A549 (cell line): ENCODE data around the gene PKD1. TPM values are rescaled to one million over a fixed set of nuclear protein-coding genes. Genes with fewer than 3 reads are reported as not detected.

Experiments used
- ATAC-seq, 2 experiments: fragments of 200-7000 bp in 1 of 2; fragments of >200 bp in 1 of 2; cut with Nextera tagmentation in 1 of 2; cut with Tn5 transposase in 1 of 2; 3 replicates each; pipeline versions ENCODE4 v1.8.0 to v1.9.1; 2018 to 2020; ENCODE audit warnings: mild to moderate bottlenecking in 1 of 2, moderate library complexity in 1 of 2
- CTCF ChIA-PET: fragments of 300-600 bp; sonication (Branson Sonifier 250); formaldehyde crosslinking; extraction: SDS; loops from one replicate; lab custom pipeline; 2021; ENCODE audit warnings: antibody characterized with exemption, inconsistent platforms; lab: Yijun Ruan, JAX
- POLR2A ChIA-PET: fragments of 350-600 bp; formaldehyde crosslinking; extraction: SDS; loops from one replicate; lab custom pipeline; 2021; ENCODE audit warnings: antibody characterized with exemption, inconsistent platforms; lab: Yijun Ruan, JAX
- DNase-seq, 2 experiments: peaks; one replicate each; pipeline versions ENCODE4 v3.0.0 to v3.0.0-alpha.2; 2011 to 2016; ENCODE audit warnings: low read depth in 1 of 2, low spot score in 1 of 2
- FAIRE-seq: peaks from 2 replicates; lab custom pipeline; 2011; peaks lifted over from hg19 to GRCh38; lab: Jason Lieb, UNC
- H3K27ac ChIP-seq, 2 experiments: fragments of >200 bp; sonication (Bioruptor Twin); formaldehyde crosslinking; 3 replicates each; pipeline ENCODE4 v1.5.1; 2016 to 2017
- H3K4me1 ChIP-seq: fragments of >200 bp; sonication (Bioruptor Twin); formaldehyde crosslinking; 3 replicates; pipeline ENCODE4 v1.6.1; 2016
- H3K4me2 ChIP-seq: fragments of >200 bp; sonication (Bioruptor Twin); formaldehyde crosslinking; 3 replicates; pipeline ENCODE4 v1.6.1; 2016
- H3K4me3 ChIP-seq: fragments of >200 bp; sonication (Bioruptor Twin); formaldehyde crosslinking; 3 replicates; pipeline ENCODE4 v1.5.1; 2016
- H3K9me3 ChIP-seq: fragments of >200 bp; sonication (Bioruptor Twin); formaldehyde crosslinking; 3 replicates; pipeline ENCODE4 v1.6.1; 2016
- CBX2 ChIP-seq: fragments of 200-600 bp; sonication (generic); IDR thresholded peaks from 2 replicates; pipeline ENCODE4 v1.6.1; 2016; ENCODE audit warnings: low read depth, mild to moderate bottlenecking, borderline replicate concordance
- CBX8 ChIP-seq: fragments of 200-600 bp; sonication (generic); IDR thresholded peaks from 2 replicates; pipeline ENCODE4 v1.6.1; 2016
- CEBPB ChIP-seq, 2 experiments: fragments of >200 bp in 1 of 2; sonication (Bioruptor Twin) in 1 of 2; formaldehyde crosslinking in 1 of 2; IDR thresholded peaks; 2 replicates each; pipeline ENCODE4 v1.6.1; 2012 to 2016
- CHD4 ChIP-seq: fragments of 200-600 bp; sonication (generic); IDR thresholded peaks from 2 replicates; pipeline ENCODE4 v1.6.1; 2016; ENCODE audit warnings: antibody characterized with exemption, mild to moderate bottlenecking, borderline replicate concordance
- EHMT2 ChIP-seq: fragments of 200-600 bp; sonication (generic); IDR thresholded peaks from 2 replicates; pipeline ENCODE4 v1.6.1; 2016; ENCODE audit warnings: antibody characterized with exemption, low read depth, mild to moderate bottlenecking, moderate library complexity
- HDAC2 ChIP-seq: fragments of 200-600 bp; sonication (generic); IDR thresholded peaks from 2 replicates; pipeline ENCODE4 v1.6.1; 2016
- HOXB13 ChIP-seq: fragments of 250-450 bp; sonication (Bioruptor Pico); IDR thresholded peaks from 2 replicates; pipeline ENCODE4 v1.5.0; 2020; ENCODE audit warnings: low read depth, mild to moderate bottlenecking, moderate library complexity
- JUN ChIP-seq, 2 experiments: fragments of >200 bp; sonication (Bioruptor Twin); formaldehyde crosslinking; IDR thresholded peaks; 2 replicates in 1 of 2; 3 replicates in 1 of 2; pipeline ENCODE4 v1.6.1; 2016 to 2017
- KDM5A ChIP-seq: fragments of 200-600 bp; sonication (generic); IDR thresholded peaks from 2 replicates; pipeline ENCODE4 v1.6.1; 2016; ENCODE audit warnings: antibody characterized with exemption, mild to moderate bottlenecking
- MAFK ChIP-seq: fragments of 450-650 bp; IDR thresholded peaks from 2 replicates; pipeline ENCODE4 v1.6.1; 2014; ENCODE audit not compliant: partially characterized antibody
- MAZ ChIP-seq: fragments of 150-350 bp; IDR thresholded peaks from 2 replicates; pipeline ENCODE4 v1.6.1; 2014; ENCODE audit warnings: antibody characterized with exemption, low read depth, low read length, borderline replicate concordance
- POLR2A ChIP-seq: IDR thresholded peaks from 2 replicates; pipeline ENCODE4 v1.6.1; 2012; ENCODE audit warnings: mild to moderate bottlenecking, low read length
- POLR2AphosphoS2 ChIP-seq: conservative IDR thresholded peaks from 2 replicates; pipeline ENCODE4 v1.6.1; 2012; ENCODE audit warnings: low read length, improper control_type of control experiment, inconsistent platforms
- RAD21 ChIP-seq, 2 experiments: fragments of >200 bp in 1 of 2; sonication (Bioruptor Twin) in 1 of 2; formaldehyde crosslinking in 1 of 2; IDR thresholded peaks in 1 of 2; conservative IDR thresholded peaks in 1 of 2; 2 replicates in 1 of 2; 3 replicates in 1 of 2; pipeline ENCODE4 v1.6.1; 2012 to 2018; ENCODE audit warnings: inconsistent platforms in 1 of 2
- RARB ChIP-seq: fragments of 250-450 bp; sonication (Bioruptor Pico); IDR thresholded peaks from 2 replicates; pipeline ENCODE4 v1.8.0; 2021; ENCODE audit warnings: mild to moderate bottlenecking, moderate library complexity
- SMC3 ChIP-seq: fragments of >200 bp; sonication (Bioruptor Twin); formaldehyde crosslinking; IDR thresholded peaks from 3 replicates; pipeline ENCODE4 v1.6.1; 2018; ENCODE audit warnings: inconsistent platforms
- TFCP2L1 ChIP-seq: fragments of 250-450 bp; sonication (Bioruptor Pico); IDR thresholded peaks from 2 replicates; pipeline ENCODE4 v1.5.0; 2021; ENCODE audit warnings: mild to moderate bottlenecking
- TP53 ChIP-seq: fragments of 250-450 bp; sonication (Bioruptor Pico); IDR thresholded peaks from 2 replicates; pipeline ENCODE4 v1.5.0; 2021; ENCODE audit warnings: mild to moderate bottlenecking, moderate library complexity
- ZNF302 ChIP-seq: fragments of 250-450 bp; sonication (Bioruptor Pico); IDR thresholded peaks from 2 replicates; pipeline ENCODE4 v1.9.0; 2021; ENCODE audit warnings: inconsistent platforms, mild to moderate bottlenecking, moderate library complexity
- WGBS: methylation state at CpG from one replicate; pipeline ENCODE4 v1.1.6; 2017; ENCODE audit errors: missing lambda C conversion rate; 5-methylcytosine and 5-hydroxymethylcytosine counted together
- polyA plus RNA-seq, 4 experiments: library from polyadenylated mRNA; depleted of rRNA in 3 of 4; stranded (reverse); fragments of >200 nt; fragmentation: RNase III in 1 of 4; extraction: RNeasy Plus Mini Kit Qiagen cat#74134 plus additional on column Dnase treatment in 1 of 4; gene quantifications; 2 replicates in 3 of 4; 3 replicates in 1 of 4; pipeline ENCODE4 v1.2.3, GENCODE V29; 2011 to 2017
- TF ChIP-seq, protein P1 (sequence below): fragments of 250-450 bp; sonication (Bioruptor Pico); IDR thresholded peaks from 2 replicates; pipeline ENCODE4 v1.5.0; 2021; ENCODE audit warnings: mild to moderate bottlenecking, moderate library complexity, borderline replicate concordance
- TF ChIP-seq, protein P2 (sequence below): fragments of 200-600 bp; sonication (generic); IDR thresholded peaks from 2 replicates; pipeline ENCODE4 v1.6.1; 2016; ENCODE audit warnings: antibody characterized with exemption, mild to moderate bottlenecking, moderate library complexity
- TF ChIP-seq, protein P3 (sequence below): fragments of 150-350 bp; IDR thresholded peaks from 2 replicates; pipeline ENCODE4 v1.6.1; 2014; ENCODE audit warnings: low read depth, mild to moderate bottlenecking, low read length
- TF ChIP-seq, protein P4 (sequence below): fragments of >200 bp; sonication (Bioruptor Twin); formaldehyde crosslinking; IDR thresholded peaks from 3 replicates; pipeline ENCODE4 v1.5.1; 2016
- TF ChIP-seq, protein P5 (sequence below): fragments of 250-450 bp; sonication (Bioruptor Pico); IDR thresholded peaks from 2 replicates; pipeline ENCODE4 v1.5.0; 2020; ENCODE audit warnings: low read depth, mild to moderate bottlenecking, moderate library complexity

Gene PKD1
- polyA plus RNA-seq, 2 of the 4 experiments (the other 2 are of a cell fraction): 11.5 to 39.2 TPM

DNA sequence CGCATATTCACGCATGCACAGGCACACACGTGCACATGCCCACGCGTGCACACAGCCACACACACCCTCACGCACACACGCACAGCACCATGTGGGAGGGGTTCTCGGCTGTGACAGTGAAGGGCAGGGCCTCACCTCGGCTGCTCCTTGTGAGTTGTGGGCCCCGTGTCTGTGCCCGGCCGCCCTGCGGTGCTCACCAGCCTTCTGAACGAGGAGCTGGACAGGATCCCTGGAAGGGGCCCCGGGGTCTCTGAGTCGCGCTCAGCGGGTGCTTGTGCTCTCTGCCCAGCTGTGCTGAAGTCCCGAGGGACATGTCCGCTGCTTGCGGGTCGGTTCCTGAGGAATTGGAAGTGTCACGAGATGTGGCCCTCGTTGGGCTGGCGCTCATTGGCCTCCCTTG lies 71.8 kb downstream of the PKD1 start:
- ChIA-PET CTCF (interaction anchor here (1.0 to 2.3 kb wide), 5 partner anchors 8 to 77 kb away, joined by 3 to 8 read pairs (median 3); no protein-coding TSS in a partner anchor), POLR2A (interaction anchor here (0.6 kb wide), 1 partner anchor 77 kb away, joined by 3 read pairs; no protein-coding TSS in a partner anchor)
- no peak overlapping the region for H3K4me3 ChIP-seq
- no peak overlapping the region for H3K27ac ChIP-seq
- no peak overlapping the region for H3K4me2 ChIP-seq
- 95% methylated on average over 20 of the region's 25 CpGs for WGBS
- H3K4me1 ChIP-seq: no peaks in the 10 kb centered on the region
- ATAC-seq (no peak), DNase-seq (no peak), FAIRE-seq (no peak)
- H3K9me3 ChIP-seq: no peaks in the 10 kb centered on the region
- no peak for TF ChIP-seq ZNF302 (CRISPR knock-in tag)
- TF ChIP-seq, protein P1, sequence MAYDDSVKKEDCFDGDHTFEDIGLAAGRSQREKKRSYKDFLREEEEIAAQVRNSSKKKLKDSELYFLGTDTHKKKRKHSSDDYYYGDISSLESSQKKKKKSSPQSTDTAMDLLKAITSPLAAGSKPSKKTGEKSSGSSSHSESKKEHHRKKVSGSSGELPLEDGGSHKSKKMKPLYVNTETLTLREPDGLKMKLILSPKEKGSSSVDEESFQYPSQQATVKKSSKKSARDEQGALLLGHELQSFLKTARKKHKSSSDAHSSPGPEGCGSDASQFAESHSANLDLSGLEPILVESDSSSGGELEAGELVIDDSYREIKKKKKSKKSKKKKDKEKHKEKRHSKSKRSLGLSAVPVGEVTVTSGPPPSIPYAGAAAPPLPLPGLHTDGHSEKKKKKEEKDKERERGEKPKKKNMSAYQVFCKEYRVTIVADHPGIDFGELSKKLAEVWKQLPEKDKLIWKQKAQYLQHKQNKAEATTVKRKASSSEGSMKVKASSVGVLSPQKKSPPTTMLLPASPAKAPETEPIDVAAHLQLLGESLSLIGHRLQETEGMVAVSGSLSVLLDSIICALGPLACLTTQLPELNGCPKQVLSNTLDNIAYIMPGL: no peak
- TF ChIP-seq RARB (CRISPR knock-in tag): no peak
- TF ChIP-seq POLR2AphosphoS2: no peak
- TF ChIP-seq, protein P2, sequence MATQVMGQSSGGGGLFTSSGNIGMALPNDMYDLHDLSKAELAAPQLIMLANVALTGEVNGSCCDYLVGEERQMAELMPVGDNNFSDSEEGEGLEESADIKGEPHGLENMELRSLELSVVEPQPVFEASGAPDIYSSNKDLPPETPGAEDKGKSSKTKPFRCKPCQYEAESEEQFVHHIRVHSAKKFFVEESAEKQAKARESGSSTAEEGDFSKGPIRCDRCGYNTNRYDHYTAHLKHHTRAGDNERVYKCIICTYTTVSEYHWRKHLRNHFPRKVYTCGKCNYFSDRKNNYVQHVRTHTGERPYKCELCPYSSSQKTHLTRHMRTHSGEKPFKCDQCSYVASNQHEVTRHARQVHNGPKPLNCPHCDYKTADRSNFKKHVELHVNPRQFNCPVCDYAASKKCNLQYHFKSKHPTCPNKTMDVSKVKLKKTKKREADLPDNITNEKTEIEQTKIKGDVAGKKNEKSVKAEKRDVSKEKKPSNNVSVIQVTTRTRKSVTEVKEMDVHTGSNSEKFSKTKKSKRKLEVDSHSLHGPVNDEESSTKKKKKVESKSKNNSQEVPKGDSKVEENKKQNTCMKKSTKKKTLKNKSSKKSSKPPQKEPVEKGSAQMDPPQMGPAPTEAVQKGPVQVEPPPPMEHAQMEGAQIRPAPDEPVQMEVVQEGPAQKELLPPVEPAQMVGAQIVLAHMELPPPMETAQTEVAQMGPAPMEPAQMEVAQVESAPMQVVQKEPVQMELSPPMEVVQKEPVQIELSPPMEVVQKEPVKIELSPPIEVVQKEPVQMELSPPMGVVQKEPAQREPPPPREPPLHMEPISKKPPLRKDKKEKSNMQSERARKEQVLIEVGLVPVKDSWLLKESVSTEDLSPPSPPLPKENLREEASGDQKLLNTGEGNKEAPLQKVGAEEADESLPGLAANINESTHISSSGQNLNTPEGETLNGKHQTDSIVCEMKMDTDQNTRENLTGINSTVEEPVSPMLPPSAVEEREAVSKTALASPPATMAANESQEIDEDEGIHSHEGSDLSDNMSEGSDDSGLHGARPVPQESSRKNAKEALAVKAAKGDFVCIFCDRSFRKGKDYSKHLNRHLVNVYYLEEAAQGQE: no peak
- TF ChIP-seq MAFK: no peak
- TF ChIP-seq HDAC2: no peak
- TF ChIP-seq, all 56 proteins: peak for 0

DNA sequence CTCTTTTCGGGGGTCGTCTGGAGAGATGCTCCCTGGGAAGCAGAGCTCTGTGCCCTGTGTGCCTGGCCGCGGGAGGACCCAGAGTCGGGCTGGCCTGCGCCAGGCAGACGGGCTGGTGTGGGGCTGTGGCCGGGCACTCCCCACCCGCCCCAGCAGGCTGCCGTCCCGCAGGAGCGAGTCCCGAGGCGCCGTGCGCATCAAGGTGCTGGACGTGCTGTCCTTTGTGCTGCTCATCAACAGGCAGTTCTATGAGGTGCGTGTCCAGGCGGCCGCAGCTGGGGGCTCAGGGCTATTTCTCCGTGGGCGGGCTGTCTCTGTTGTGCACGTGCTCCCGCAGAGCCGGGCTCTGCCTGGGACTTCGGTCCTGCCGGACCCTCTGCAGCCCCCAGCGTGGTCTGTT lies 72.9 kb downstream of the PKD1 start:
- TF ChIP-seq CHD4: no peak
- TF ChIP-seq MAZ: no peak
- TF ChIP-seq SMC3: no peak
- TF ChIP-seq TP53 (CRISPR knock-in tag): no peak
- TF ChIP-seq CBX8: no peak
- TF ChIP-seq, protein P3, sequence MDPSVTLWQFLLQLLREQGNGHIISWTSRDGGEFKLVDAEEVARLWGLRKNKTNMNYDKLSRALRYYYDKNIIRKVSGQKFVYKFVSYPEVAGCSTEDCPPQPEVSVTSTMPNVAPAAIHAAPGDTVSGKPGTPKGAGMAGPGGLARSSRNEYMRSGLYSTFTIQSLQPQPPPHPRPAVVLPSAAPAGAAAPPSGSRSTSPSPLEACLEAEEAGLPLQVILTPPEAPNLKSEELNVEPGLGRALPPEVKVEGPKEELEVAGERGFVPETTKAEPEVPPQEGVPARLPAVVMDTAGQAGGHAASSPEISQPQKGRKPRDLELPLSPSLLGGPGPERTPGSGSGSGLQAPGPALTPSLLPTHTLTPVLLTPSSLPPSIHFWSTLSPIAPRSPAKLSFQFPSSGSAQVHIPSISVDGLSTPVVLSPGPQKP: no peak
- TF ChIP-seq, protein P4, sequence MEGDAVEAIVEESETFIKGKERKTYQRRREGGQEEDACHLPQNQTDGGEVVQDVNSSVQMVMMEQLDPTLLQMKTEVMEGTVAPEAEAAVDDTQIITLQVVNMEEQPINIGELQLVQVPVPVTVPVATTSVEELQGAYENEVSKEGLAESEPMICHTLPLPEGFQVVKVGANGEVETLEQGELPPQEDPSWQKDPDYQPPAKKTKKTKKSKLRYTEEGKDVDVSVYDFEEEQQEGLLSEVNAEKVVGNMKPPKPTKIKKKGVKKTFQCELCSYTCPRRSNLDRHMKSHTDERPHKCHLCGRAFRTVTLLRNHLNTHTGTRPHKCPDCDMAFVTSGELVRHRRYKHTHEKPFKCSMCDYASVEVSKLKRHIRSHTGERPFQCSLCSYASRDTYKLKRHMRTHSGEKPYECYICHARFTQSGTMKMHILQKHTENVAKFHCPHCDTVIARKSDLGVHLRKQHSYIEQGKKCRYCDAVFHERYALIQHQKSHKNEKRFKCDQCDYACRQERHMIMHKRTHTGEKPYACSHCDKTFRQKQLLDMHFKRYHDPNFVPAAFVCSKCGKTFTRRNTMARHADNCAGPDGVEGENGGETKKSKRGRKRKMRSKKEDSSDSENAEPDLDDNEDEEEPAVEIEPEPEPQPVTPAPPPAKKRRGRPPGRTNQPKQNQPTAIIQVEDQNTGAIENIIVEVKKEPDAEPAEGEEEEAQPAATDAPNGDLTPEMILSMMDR: no peak
- TF ChIP-seq, protein P2: no peak
- no peak for TF ChIP-seq EHMT2
- TF ChIP-seq CBX2: no peak
- TF ChIP-seq, protein P5, sequence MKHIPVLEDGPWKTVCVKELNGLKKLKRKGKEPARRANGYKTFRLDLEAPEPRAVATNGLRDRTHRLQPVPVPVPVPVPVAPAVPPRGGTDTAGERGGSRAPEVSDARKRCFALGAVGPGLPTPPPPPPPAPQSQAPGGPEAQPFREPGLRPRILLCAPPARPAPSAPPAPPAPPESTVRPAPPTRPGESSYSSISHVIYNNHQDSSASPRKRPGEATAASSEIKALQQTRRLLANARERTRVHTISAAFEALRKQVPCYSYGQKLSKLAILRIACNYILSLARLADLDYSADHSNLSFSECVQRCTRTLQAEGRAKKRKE (CRISPR knock-in tag): no peak
- TF ChIP-seq JUN (IDR thresholded peaks at IDR 0.05): no peak
- no peak for TF ChIP-seq POLR2A
- TF ChIP-seq POLR2AphosphoS2: no peak
- TF ChIP-seq RAD21 (conservative IDR thresholded peaks at IDR 0.05 in 1 of 2, IDR thresholded peaks at IDR 0.05 in 1 of 2): no peak
- TF ChIP-seq KDM5A: no peak
- no peak for TF ChIP-seq HDAC2
- no peak for TF ChIP-seq HOXB13
- TF ChIP-seq CEBPB (IDR thresholded peaks at IDR 0.05): no peak
- no peak for TF ChIP-seq TFCP2L1 (CRISPR knock-in tag)
- 94% methylated on average over 16 of the region's 28 CpGs for WGBS
- Histone ChIP-seq H3K4me3 (no peak overlapping the region), H3K4me1 (no peaks in the 10 kb centered on the region), H3K4me2 (no peak overlapping the region), H3K9me3 (no peaks in the 10 kb centered on the region), H3K27ac (no peak overlapping the region)
- ATAC-seq (no peak; a peak in 1 of 6 replicates), DNase-seq (no peak), FAIRE-seq (no peak)
- ChIA-PET CTCF (interaction anchor here (0.9 to 3.7 kb wide), 6 partner anchors 7 to 78 kb away, joined by 4 to 14 read pairs (median 7); partner anchors contain the start of gene NHERF2), POLR2A (no interaction called here)
